HepG2 (cell line): ENCODE measurements around the gene TGFBI. TPM values are rescaled to one million over a fixed set of nuclear protein-coding genes. Genes with fewer than 3 reads are reported as not detected.
A peak's percentile ranks its signal among the peaks of the same experiment; 100 is the strongest.

ENCODE experiments used
- ATAC-seq: fragments of 200-7000 bp; cut with Tn5 transposase; 3 replicates; pipeline ENCODE4 v1.9.1; 2020; ENCODE audit warnings: mild to moderate bottlenecking, moderate library complexity
- Bru-seq: library from RNA; stranded (reverse); fragments of 400-500 nt; gene quantifications from one replicate; lab custom pipeline; 2021; lab: Mats Ljungman, UMichigan
- BruChase-seq, 2 experiments: library from RNA; stranded (reverse); fragments of 400-500 nt; gene quantifications; one replicate each; lab custom pipeline; 2021; lab: Mats Ljungman, UMichigan
- BruUV-seq: library from RNA; stranded (reverse); fragments of 400-500 nt; replicated peaks from 2 replicates; lab custom pipeline; 2021; lab: Mats Ljungman, UMichigan
- CTCF ChIA-PET: fragments of 300-600 bp; formaldehyde crosslinking; extraction: SDS; loops from one replicate; lab custom pipeline; 2021; ENCODE audit warnings: low total read pairs, inconsistent platforms, low intra/inter-chr PET ratio; lab: Yijun Ruan, JAX
- POLR2A ChIA-PET: fragments of 350-600 bp; sonication (Branson Sonifier 250); formaldehyde crosslinking; loops from one replicate; lab custom pipeline; 2020; ENCODE audit warnings: antibody characterized with exemption, inconsistent platforms; lab: Yijun Ruan, JAX
- DNase-seq: peaks from one replicate; pipeline ENCODE4 v3.0.0-alpha.2; 2015; ENCODE audit warnings: low spot score
- FAIRE-seq: peaks from 3 replicates; lab custom pipeline; 2011; peaks lifted over from hg19 to GRCh38; lab: Jason Lieb, UNC
- H2AFZ ChIP-seq: one replicate; pipeline ENCODE4 v1.6.1; 2011; ENCODE audit warnings: low read length, inconsistent platforms
- H3K27ac ChIP-seq: fragments of 300-600 bp; 3 replicates; pipeline ENCODE4 v1.8.0; 2011; ENCODE audit warnings: mixed run types, mild to moderate bottlenecking, mixed read lengths, low read length, inconsistent platforms; ENCODE audit not compliant: insufficient read depth; ENCODE audit errors: extremely low read length
- H3K27me3 ChIP-seq, 2 experiments: fragments of 200-600 bp in 1 of 2; 2 replicates in 1 of 2; 3 replicates in 1 of 2; pipeline versions ENCODE4 v1.6.0 to v1.8.0; 2011; ENCODE audit warnings: low read length in 2 of 2, mild to moderate bottlenecking in 2 of 2, moderate library complexity in 2 of 2, inconsistent platforms in 1 of 2; ENCODE audit not compliant: insufficient read depth in 2 of 2, control insufficient read depth in 1 of 2
- H3K36me3 ChIP-seq, 2 experiments: fragments of 200-600 bp in 1 of 2; replicated peaks in 1 of 2; 2 replicates in 1 of 2; 3 replicates in 1 of 2; pipeline versions ENCODE4 v1.5.1 to v1.8.0; 2011; ENCODE audit warnings: low read length in 2 of 2, inconsistent platforms in 1 of 2; ENCODE audit not compliant: insufficient read depth in 2 of 2, control insufficient read depth in 1 of 2
- H3K4me1 ChIP-seq: 2 replicates; pipeline ENCODE4 v1.5.1; 2012; ENCODE audit warnings: low read length, inconsistent platforms; ENCODE audit not compliant: insufficient read depth
- H3K4me2 ChIP-seq: 2 replicates; pipeline ENCODE4 v1.6.0; 2011; ENCODE audit warnings: low read depth, low read length, inconsistent platforms
- H3K4me3 ChIP-seq, 3 experiments: fragments of 200-600 bp in 1 of 3; sonication (generic), shearing (Covaris generic) in 1 of 3; replicated peaks in 1 of 3; 2 replicates each; pipeline ENCODE4 v1.5.1; 2011 to 2016; ENCODE audit warnings: low read length in 3 of 3, inconsistent platforms in 2 of 3, low read depth in 2 of 3, mild to moderate bottlenecking in 2 of 3, control low read depth in 1 of 3, mixed read lengths in 1 of 3; ENCODE audit not compliant: insufficient read depth in 1 of 3
- H3K79me2 ChIP-seq: one replicate; pipeline ENCODE4 v1.6.1; 2011; ENCODE audit warnings: low read length, inconsistent platforms; ENCODE audit not compliant: insufficient read depth
- H3K9ac ChIP-seq: 2 replicates; pipeline ENCODE4 v1.6.0; 2011; ENCODE audit warnings: mild to moderate bottlenecking, low read depth, low read length, inconsistent platforms; ENCODE audit not compliant: insufficient read depth
- H3K9me3 ChIP-seq: 2 replicates; pipeline ENCODE4 v1.5.1; 2012; ENCODE audit warnings: mild to moderate bottlenecking, low read length
- H4K20me1 ChIP-seq: 2 replicates; pipeline ENCODE4 v1.6.0; 2011; ENCODE audit warnings: inconsistent platforms, mild to moderate bottlenecking, low read length, moderate library complexity; ENCODE audit not compliant: insufficient read depth
- ARNT ChIP-seq: fragments of 450-650 bp; IDR thresholded peaks from 2 replicates; pipeline ENCODE4 v1.6.1; 2017
- ARNTL ChIP-seq: sonication (generic); formaldehyde crosslinking; IDR thresholded peaks from 2 replicates; pipeline ENCODE4 v1.4.0; 2020; ENCODE audit warnings: mild to moderate bottlenecking, missing genetic modification reagents
- CREBL2 ChIP-seq: sonication (generic); formaldehyde crosslinking; IDR thresholded peaks from 2 replicates; pipeline ENCODE4 v1.8.1; 2023; ENCODE audit warnings: missing genetic modification reagents, mild to moderate bottlenecking, borderline replicate concordance
- NFRKB ChIP-seq: fragments of 450-650 bp; IDR thresholded peaks from 2 replicates; pipeline ENCODE4 v1.6.1; 2017
- RFX3 ChIP-seq: IDR thresholded peaks from 2 replicates; pipeline ENCODE4 v1.6.1; 2016; ENCODE audit warnings: missing biosample characterization, missing genetic modification reagents
- THYN1 ChIP-seq: sonication (generic); formaldehyde crosslinking; IDR thresholded peaks from 2 replicates; pipeline ENCODE4 v1.8.1; 2023; ENCODE audit warnings: low read depth, mild to moderate bottlenecking, moderate library complexity, missing genetic modification reagents, borderline replicate concordance
- ZIK1 ChIP-seq: sonication (generic); formaldehyde crosslinking; IDR thresholded peaks from 2 replicates; pipeline ENCODE4 v1.5.0; 2020; ENCODE audit warnings: mild to moderate bottlenecking, low read depth, missing genetic modification reagents, borderline replicate concordance
- ZNF230 ChIP-seq: sonication (generic); formaldehyde crosslinking; IDR thresholded peaks from 2 replicates; pipeline ENCODE4 v1.4.0; 2020; ENCODE audit warnings: mild to moderate bottlenecking, missing genetic modification reagents
- ZNF274 ChIP-seq: sonication (generic); formaldehyde crosslinking; IDR thresholded peaks from 2 replicates; pipeline ENCODE4 v1.5.1; 2020; ENCODE audit warnings: mild to moderate bottlenecking, missing genetic modification reagents
- ZNF33A ChIP-seq: sonication (generic); formaldehyde crosslinking; IDR thresholded peaks from 2 replicates; pipeline ENCODE4 v1.5.1; 2020; ENCODE audit warnings: missing genetic modification reagents, mild to moderate bottlenecking, moderate library complexity, borderline replicate concordance
- ZNF709 ChIP-seq: sonication (generic); formaldehyde crosslinking; IDR thresholded peaks from 2 replicates; pipeline ENCODE4 v1.5.0; 2020; ENCODE audit warnings: mild to moderate bottlenecking, missing genetic modification reagents
- WGBS: methylation state at CpG from one replicate; pipeline ENCODE4 v1.1.6; 2017; ENCODE audit warnings: low lambda C conversion rate; 5-methylcytosine and 5-hydroxymethylcytosine counted together
- in situ Hi-C: cut with HindIII; loops from 2 replicates; pipeline ENCODE4 v1.10.0; 2017; ENCODE audit warnings: low pct_unique_long_range_greater_than_20kb; ENCODE audit not compliant: extremely low pct_ligation_motif_present
- intact Hi-C: fragments of 100-400 bp; cut with micrococcal nuclease; formaldehyde crosslinking; loops from one replicate; pipeline ENCODE4 v1.10.0; 2022; ENCODE audit not compliant: unreplicated experiment
- long read RNA-seq, 2 experiments: library from RNA in 1 of 2; library from polyadenylated mRNA in 1 of 2; stranded (forward) in 1 of 2; unstranded in 1 of 2; transcript quantifications; one replicate each; pipeline ENCODE4 v2.0.0, GENCODE V29; 2019 to 2022
- polyA minus RNA-seq, 3 experiments: library from RNA; depleted of rRNA, polyadenylated mRNA; stranded (reverse); fragments of >200 nt; gene quantifications; 2 replicates each; pipeline ENCODE4 v1.2.3, GENCODE V29; 2011; ENCODE audit warnings: low replicate concordance in 1 of 3
- polyA plus RNA-seq, 8 experiments: library from polyadenylated mRNA; depleted of rRNA in 3 of 8; stranded (reverse) in 7 of 8; unstranded in 1 of 8; fragments of >200 nt; fragmentation: Illumina TruSeq in 4 of 8; extraction: Trizol in 4 of 8; gene quantifications; 2 replicates each; pipeline versions ENCODE4 v1.2.1 to v1.2.3, GENCODE V29; 2011 to 2016; ENCODE audit warnings: low read depth in 4 of 8, missing spikeins in 1 of 8, mixed read lengths in 1 of 8; ENCODE audit not compliant: insufficient read depth in 1 of 8
- total RNA-seq, 5 experiments: library from RNA; depleted of rRNA; stranded (reverse); fragments of >200 nt; fragmentation: Illumina TruSeq; extraction: Trizol; gene quantifications; 2 replicates each; pipeline ENCODE4 v1.2.3, GENCODE V29; 2016; ENCODE audit warnings: low read depth in 1 of 5
- TF ChIP-seq, protein P1 (sequence below): sonication (generic); formaldehyde crosslinking; IDR thresholded peaks from 2 replicates; pipeline ENCODE4 v1.8.0; 2022; ENCODE audit warnings: mild to moderate bottlenecking, missing genetic modification reagents
- TF ChIP-seq, protein P2 (sequence below): sonication (generic); formaldehyde crosslinking; IDR thresholded peaks from 2 replicates; pipeline ENCODE4 v1.4.0; 2020; ENCODE audit warnings: mild to moderate bottlenecking, low read depth, missing genetic modification reagents

Gene TGFBI
- total RNA-seq (2016; rRNA removed; fragmentation: Illumina TruSeq; extraction: Trizol), result 138 and 275 TPM in 2 replicates
- 50.3 and 55.8 TPM in 2 replicates for total RNA-seq (2016; cell fraction: cytosol; rRNA removed; fragmentation: Illumina TruSeq; extraction: Trizol; ENCODE audit: low read depth)
- total RNA-seq (2016; cell fraction: insoluble cytoplasmic fraction; rRNA removed; fragmentation: Illumina TruSeq; extraction: Trizol), result 131 and 276 TPM in 2 replicates
- total RNA-seq (2016; cell fraction: membrane; rRNA removed; fragmentation: Illumina TruSeq; extraction: Trizol), result 113 and 131 TPM in 2 replicates
- 247 and 314 TPM in 2 replicates for total RNA-seq (2016; cell fraction: nucleus; rRNA removed; fragmentation: Illumina TruSeq; extraction: Trizol)
- polyA plus RNA-seq (2011; rRNA removed), result 441 and 457 TPM in 2 replicates
- 304 and 337 TPM in 2 replicates for polyA plus RNA-seq (2011; cell fraction: cytosol; rRNA removed)
- polyA plus RNA-seq (2011; cell fraction: nucleus; rRNA removed), result 658 and 897 TPM in 2 replicates
- polyA plus RNA-seq (2012), result 309 and 371 TPM in 2 replicates
- 43.1 and 46.7 TPM in 2 replicates for polyA plus RNA-seq (2016; cell fraction: cytosol; fragmentation: Illumina TruSeq; extraction: Trizol; ENCODE audit: low read depth)
- polyA plus RNA-seq (2016; cell fraction: insoluble cytoplasmic fraction; fragmentation: Illumina TruSeq; extraction: Trizol; ENCODE audit: low read depth), result 120 and 134 TPM in 2 replicates
- polyA plus RNA-seq (2016; cell fraction: membrane; fragmentation: Illumina TruSeq; extraction: Trizol; ENCODE audit: low read depth), result 83.1 and 98.3 TPM in 2 replicates
- 385 and 414 TPM in 2 replicates for polyA plus RNA-seq (2016; cell fraction: nucleus; fragmentation: Illumina TruSeq; extraction: Trizol; ENCODE audit: insufficient read depth, low read depth)
- 25.5 and 364 TPM in 2 replicates for polyA minus RNA-seq (2011; rRNA and poly(A)+ RNA removed; ENCODE audit: low replicate concordance)
- polyA minus RNA-seq (2011; cell fraction: cytosol; rRNA and poly(A)+ RNA removed), result 249 and 302 TPM in 2 replicates
- polyA minus RNA-seq (2011; cell fraction: nucleus; rRNA and poly(A)+ RNA removed), result 204 and 216 TPM in 2 replicates
- Bru-seq, nascent RNA, result percentile 90 among the genes with signal in this experiment
- BruChase-seq, experiment 1, labeled RNA remaining after a 6-hour chase, result percentile 87 among the genes with signal in this experiment
- percentile 80 among the genes with signal in this experiment for BruChase-seq, experiment 2, labeled RNA remaining after a 2-hour chase
- long read RNA-seq, experiment 1, transcript TGFBI-201 (17 exons, 2,804 nt), result major isoform, 76 of 164 reads
- long read RNA-seq, experiment 1, partial matches to known transcripts, result 37 of 164 reads
- long read RNA-seq, experiment 1, other reads (novel, unspliced or antisense), result 51 of 164 reads
- long read RNA-seq, experiment 2, transcript TGFBI-201 (17 exons, 2,804 nt), result major isoform, 175 of 445 reads
- long read RNA-seq, experiment 2, partial matches to known transcripts, result 97 of 445 reads
- long read RNA-seq, experiment 2, other reads (novel, unspliced or antisense), result 170 of 445 reads

DNA sequence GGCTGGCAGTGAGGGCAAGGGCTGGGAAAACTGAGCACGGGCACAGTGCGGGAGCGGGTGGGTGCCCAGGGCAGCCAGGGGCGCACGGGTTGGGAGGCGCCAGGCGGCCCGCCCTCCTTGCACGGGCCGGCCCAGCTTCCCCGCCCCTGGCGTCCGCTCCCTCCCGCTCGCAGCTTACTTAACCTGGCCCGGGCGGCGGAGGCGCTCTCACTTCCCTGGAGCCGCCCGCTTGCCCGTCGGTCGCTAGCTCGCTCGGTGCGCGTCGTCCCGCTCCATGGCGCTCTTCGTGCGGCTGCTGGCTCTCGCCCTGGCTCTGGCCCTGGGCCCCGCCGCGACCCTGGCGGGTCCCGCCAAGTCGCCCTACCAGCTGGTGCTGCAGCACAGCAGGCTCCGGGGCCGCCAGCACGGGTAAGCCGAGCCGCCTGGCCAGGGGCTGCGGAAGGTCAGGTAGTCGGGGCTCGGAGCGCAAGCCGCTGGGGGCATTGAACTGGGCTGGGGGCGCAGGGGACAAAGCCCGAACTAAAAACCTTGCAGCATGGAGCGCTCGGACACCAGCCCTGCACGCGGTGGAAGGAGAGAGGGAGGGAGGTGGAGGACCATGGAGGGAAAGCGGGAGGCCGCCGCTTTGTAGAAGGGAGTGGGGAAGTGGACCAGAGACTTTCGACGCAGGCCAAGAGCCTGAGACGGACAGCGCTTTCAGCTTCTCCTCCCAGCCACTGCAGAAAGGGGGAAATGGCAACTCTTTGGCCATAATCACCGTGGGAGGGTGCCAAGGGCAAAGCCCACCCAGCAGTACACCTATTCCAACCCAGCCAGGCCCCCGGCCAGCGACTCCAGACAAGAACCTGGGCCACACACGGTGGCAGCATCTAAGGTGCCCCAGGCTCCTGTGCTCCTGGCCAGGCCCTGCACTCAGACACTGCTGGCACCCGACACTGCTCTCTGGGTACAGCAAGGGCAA is at the start of gene TGFBI:
TSS of gene TGFBI (plus strand) at position 207 of the 961 bp plus-strand sequence. CDS start at position 275, 68 bp downstream.
- BruUV-seq, result TSS peak; percentile 55
- ATAC-seq (peak; percentile 95), FAIRE-seq (no peak), DNase-seq (peak; percentile 61)
- in situ Hi-C loops, result loop anchor here (5.0 kb wide), 1 partner anchor 33 kb away; no protein-coding TSS in a partner anchor
- H3K9me3 ChIP-seq, result no peaks in the 10 kb centered on the region
- H3K9ac ChIP-seq, result peak within 1 kb of the TSS; percentile 80
- ChIA-PET POLR2A (interaction anchor here (0.7 to 10.6 kb wide), 14 partner anchors 8 to 97 kb away, joined by 3 to 129 read pairs (median 6); no protein-coding TSS in a partner anchor), CTCF (interaction anchor here (0.9 kb wide), 1 partner anchor 53 kb away, joined by 3 read pairs; no protein-coding TSS in a partner anchor)
- H3K79me2 ChIP-seq, result peaks cover 22% of the 10 kb centered on the region
- H3K27me3 ChIP-seq, result no peaks in the 10 kb centered on the region; a peak in 2 of 5 replicates
- H3K4me1 ChIP-seq, result peaks cover 56% of the 10 kb centered on the region
- intact Hi-C loops, result loop anchor here (1.0 kb wide), 1 partner anchor 29 kb away; no protein-coding TSS in a partner anchor
- H3K36me3 ChIP-seq, result peaks cover 4 to 7% of the 10 kb centered on the region in 2 experiments
- H3K4me2 ChIP-seq, result peak within 1 kb of the TSS; percentile 98
- 0% methylated on average over 16 of the region's 68 CpGs for whole genome bisulfite sequencing
- no peaks in the 10 kb centered on the region for H4K20me1 ChIP-seq
- H3K27ac ChIP-seq, result peak within 1 kb of the TSS; percentile 61
- peak within 1 kb of the TSS; percentile 80 to 85 (median 84) for H3K4me3 ChIP-seq
- no peak within 1 kb of the TSS for H2AFZ ChIP-seq
- TF ChIP-seq ARNTL (peak; percentile 69; the same call in 1 of the 2 replicates), ZNF709 (CRISPR knock-in tag) (no peak), ZNF274 (no peak), NFRKB (no peak), ZIK1 (CRISPR knock-in tag) (peak; percentile 68; the same call in 1 of the 2 replicates), ARNT (no peak), RFX3 (CRISPR knock-in tag) (no peak), ZNF33A (peak; percentile 53; the same call in 1 of the 2 replicates), ZNF230 (CRISPR knock-in tag) (peak; percentile 97), CREBL2 (CRISPR knock-in tag) (no peak), THYN1 (CRISPR knock-in tag) (0 out of 2 replicates have a peak, but pooled peaks have one; percentile 71)
- TF ChIP-seq, protein P1, sequence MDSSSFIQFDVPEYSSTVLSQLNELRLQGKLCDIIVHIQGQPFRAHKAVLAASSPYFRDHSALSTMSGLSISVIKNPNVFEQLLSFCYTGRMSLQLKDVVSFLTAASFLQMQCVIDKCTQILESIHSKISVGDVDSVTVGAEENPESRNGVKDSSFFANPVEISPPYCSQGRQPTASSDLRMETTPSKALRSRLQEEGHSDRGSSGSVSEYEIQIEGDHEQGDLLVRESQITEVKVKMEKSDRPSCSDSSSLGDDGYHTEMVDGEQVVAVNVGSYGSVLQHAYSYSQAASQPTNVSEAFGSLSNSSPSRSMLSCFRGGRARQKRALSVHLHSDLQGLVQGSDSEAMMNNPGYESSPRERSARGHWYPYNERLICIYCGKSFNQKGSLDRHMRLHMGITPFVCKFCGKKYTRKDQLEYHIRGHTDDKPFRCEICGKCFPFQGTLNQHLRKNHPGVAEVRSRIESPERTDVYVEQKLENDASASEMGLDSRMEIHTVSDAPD (CRISPR knock-in tag), result peak; percentile 84; the same call in 1 of the 2 replicates
- TF ChIP-seq, protein P2, sequence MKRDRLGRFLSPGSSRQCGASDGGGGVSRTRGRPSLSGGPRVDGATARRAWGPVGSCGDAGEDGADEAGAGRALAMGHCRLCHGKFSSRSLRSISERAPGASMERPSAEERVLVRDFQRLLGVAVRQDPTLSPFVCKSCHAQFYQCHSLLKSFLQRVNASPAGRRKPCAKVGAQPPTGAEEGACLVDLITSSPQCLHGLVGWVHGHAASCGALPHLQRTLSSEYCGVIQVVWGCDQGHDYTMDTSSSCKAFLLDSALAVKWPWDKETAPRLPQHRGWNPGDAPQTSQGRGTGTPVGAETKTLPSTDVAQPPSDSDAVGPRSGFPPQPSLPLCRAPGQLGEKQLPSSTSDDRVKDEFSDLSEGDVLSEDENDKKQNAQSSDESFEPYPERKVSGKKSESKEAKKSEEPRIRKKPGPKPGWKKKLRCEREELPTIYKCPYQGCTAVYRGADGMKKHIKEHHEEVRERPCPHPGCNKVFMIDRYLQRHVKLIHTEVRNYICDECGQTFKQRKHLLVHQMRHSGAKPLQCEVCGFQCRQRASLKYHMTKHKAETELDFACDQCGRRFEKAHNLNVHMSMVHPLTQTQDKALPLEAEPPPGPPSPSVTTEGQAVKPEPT (CRISPR knock-in tag), result peak; percentile 90; the same call in 1 of the 2 replicates
